HG03575 (cell line): Measurements from ENCODE around the gene PSMD6.

Experiments
- ATAC-seq: cut with Tn5 transposase; IDR thresholded peaks from one replicate; pipeline ENCODE4 v1.9.1; 2021; ENCODE audit not compliant: unreplicated experiment, insufficient number of reproducible peaks, low FRiP score; ENCODE audit errors: extremely low read depth

PSMD6 gene

GRCh38 chr3:64023187-64023860, at the start of gene PSMD6:
Gene PSMD6, minus strand, starts transcription at chr3:64023494. Its CDS starts 75 bp downstream, at chr3:64023419.
- ATAC-seq, result peak; percentile 82

- no peak for ATAC-seq
Observed at GRCh38 chr3:64072126-64072525, 48.8 kb upstream of the PSMD6 start.

DNA sequence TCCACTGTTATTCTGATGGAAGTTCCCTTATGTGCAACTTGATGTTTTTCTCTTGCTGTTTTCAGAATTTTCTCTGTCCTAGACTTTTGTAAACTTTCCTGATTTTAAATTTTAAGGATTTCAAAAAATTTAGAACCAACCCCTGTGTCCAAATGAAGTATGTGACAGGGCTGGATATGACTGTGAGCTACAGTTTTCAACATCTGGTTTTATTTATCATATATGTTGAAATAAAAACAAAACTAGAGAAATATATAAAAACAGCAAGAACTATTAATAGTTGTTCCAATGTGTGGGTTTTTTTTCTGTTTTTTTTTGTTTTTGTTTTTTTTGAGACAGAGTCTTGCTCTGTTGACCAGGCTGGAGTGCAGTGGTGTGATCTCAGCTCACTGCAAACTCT, 47.4 kb upstream of the PSMD6 start:
- ATAC-seq, result no peak

DNA sequence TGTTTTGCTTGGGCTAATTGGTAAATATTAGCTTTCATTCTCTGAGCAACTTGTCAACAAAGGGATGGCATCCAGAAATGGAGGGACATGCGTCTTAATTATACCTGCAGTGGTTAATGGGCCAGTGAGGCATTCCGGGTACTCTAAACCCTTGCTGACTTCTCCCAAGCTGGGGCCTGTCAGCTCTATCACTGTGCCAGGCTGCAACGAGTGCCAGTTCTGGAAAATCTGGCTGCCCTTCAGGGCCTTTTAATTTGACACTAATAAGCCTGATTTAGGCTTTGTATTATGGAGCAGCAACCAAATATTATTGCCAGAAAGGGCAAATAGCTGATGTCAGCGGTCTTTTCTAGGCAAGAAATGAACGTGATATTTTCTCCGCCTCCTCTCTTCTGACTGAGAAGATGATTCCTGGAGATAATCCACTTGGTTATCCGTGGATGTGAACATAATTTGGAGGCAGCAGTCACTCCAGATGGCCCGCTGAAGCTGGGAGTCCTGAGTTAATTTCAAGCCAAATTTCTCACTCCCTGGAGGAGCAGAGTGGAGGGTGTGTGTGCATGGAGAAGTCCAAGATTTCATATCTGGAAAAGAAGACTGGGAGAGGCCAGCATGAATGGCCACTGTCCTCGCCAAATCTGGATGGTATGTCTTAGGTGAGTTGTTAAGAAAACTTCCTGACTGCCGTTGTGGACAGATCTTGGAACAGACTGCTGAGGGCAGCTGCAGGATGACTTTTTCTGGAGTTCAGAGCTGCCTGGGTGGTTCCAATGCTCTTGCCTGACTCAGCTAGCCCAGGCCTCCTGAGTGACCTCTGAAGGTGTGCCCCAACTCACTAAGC, 44.4 kb upstream of the PSMD6 start:
- no peak for ATAC-seq

DNA sequence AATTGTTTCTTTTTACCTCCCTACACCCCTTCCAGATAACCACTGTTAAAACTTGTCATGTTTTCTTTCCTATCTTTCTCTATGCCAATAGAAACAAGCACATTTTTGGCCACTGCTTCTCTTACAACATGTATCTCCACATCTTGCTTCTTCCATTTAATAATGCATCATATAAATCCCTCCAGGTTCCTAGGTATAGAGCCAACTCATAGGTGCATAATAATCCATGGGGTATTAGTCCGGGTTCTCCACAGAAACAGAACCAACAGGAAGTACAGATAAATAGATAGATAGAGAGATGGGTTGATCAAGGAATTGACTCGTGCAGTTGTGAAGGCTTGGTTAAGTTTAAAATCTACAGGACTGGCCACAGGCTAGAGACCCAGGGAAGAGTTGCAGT, 41.5 kb upstream of the PSMD6 start:
- ATAC-seq, result no peak

DNA sequence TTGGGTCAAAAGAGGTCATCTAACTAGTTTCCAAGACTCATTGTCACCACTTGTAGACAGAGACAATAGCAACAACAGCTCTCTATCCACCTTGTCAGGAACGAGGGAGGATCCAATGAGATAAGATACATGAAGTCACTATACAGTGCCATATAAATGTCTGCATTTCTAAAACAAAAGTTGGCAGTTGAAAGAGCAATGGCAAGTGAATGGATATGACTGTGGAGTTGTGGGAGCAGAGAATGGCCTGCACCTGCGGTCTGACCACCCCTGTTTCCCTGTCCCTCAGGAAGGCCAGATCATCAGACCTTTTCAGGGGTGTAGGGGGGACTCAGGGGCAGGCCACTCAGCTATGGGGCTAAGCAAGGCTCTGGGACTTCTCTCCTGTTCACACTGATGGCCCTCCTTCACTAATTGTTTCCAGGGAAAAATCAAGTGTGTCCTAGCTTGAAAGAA, 40.7 kb upstream of the PSMD6 start:
- ATAC-seq, result no peak

DNA sequence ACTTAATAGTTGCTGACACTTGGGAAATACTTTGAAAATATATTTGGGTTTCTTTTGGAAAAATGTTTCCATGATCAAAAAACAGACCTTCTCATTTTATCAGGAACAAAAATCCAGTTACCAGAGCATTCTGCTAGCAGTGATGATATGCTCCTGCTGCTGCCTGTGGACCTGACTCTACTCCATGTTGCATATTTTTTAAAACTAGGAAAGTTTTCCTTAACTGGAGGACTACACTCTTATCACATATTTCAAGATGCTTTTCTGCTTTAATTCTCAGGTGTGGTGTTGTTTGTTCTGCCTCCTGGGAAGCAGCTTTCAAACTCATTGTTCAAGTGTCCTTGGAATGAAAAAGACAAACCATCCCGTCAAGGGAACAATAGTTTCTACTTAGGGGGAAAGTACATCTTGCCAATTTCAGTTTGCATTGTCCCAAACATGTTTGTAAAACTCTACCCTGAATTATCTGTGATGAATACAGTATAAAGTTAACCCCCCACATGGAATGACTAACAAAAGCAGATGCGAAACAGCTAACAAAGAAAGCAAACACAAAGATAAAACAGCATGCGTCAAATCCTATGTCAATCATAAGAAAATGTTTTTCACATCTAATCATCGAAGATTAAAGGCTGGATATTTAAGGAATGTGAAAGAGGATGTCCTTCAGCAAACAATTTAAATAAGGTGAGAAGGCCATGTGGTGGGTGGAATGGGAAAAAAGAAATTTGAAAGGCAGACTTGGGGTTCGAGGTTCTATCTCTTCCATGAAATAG, 40.1 kb upstream of the PSMD6 start:
- no peak for ATAC-seq

- ATAC-seq, result no peak
Observed at GRCh38 chr3:64061628-64062027, 38.3 kb upstream of the PSMD6 start.

GRCh38 chr3:64059484-64060175, 36.3 kb upstream of the PSMD6 start:
- no peak for ATAC-seq

DNA sequence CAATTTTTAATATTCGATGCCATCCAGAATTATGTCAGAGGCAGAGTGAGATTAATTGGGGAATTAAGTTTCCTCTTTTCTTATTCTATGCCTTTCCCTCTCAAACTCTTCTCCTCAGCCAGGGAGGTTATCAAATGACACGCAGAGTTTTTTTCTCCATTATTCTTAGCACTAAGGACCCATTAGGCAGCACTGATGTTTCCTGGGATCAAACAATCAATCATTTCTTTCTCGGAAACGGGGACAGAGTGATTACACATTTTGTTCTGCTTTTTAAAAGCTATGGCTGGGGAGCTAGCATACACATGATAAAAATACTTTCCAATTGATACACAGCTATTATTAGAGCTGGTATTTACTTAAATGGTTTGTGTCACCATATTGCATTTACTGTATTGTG, 35.3 kb upstream of the PSMD6 start:
- no peak for ATAC-seq

DNA sequence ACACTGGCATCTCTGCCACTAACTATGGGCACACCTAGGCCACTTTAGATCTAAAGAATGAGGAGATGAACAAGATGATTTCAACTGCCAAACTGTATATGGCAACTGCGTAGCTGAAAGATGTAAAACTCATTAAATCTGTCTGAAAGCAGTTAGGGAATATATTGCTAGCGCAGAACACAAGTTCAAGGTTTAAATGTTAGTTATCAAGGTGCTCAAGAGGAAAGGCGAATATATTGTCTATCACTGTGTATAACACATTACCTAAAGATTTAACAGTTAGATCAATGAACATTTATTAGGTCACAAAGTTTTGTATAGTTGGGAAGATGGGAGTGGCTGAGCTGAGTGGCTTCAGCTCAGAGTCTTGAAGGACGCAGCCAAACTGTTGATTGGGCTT, 33.9 kb upstream of the PSMD6 start:
- no peak for ATAC-seq

- no peak for ATAC-seq
Observed at GRCh38 chr3:64056606-64057180, 33.4 kb upstream of the PSMD6 start.

DNA sequence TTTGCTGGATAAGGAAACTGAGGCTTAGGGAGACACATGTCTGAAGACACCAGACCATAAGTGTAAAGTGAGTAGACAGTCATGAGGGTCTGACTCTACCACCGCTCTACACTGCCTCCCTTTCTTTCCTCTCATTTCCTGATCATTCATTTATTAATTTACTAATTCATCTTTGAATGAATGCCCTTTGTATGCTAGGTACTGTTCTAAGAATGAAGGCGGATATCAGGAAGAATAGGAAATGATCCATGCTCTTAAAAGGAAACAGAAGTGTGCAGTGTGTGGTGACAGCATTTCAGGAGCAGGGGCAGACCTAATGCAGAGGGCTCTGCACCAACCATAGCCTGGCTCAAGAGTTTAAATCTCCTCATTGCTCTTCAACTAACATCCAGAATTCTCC, 31.8 kb upstream of the PSMD6 start:
- no peak for ATAC-seq

DNA sequence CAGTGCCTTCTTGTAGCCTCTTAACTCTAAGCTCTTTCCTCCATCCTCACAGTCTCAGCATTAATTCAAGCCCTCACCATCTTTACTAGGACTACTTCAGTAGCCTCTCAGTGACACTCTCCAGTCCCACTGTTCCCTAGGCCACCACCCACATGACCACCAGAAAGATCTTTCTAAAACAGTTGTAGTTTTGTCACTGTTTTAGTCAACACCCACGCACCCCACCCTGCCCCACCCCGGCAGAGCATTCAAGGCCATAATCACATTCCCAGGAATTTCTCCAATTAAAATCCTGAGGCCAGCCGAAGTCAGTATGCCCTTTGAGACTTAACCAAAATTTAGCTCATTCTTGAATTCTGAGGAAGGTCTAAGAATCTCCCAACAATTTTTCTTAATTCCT, 31.2 kb upstream of the PSMD6 start:
- no peak for ATAC-seq

DNA sequence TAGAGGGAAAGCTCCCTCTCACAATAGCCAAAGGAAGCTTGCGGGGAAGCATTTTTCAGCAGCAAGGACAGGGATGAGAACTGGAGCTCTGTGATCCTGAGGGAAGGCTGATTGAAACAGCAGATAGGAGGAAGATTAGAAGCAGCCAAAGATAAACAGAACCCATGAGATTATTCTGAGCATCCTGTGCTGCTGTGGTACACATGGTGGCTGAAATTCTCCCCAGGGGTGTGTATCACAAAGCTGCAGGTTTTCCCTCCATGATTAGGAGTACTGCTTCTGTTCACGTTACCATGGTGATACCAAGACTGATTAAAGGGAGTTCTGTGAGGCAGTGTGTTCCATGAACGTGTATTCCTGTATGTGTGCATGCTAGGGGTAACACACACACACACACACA, 30.3 kb upstream of the PSMD6 start:
- no peak for ATAC-seq

DNA sequence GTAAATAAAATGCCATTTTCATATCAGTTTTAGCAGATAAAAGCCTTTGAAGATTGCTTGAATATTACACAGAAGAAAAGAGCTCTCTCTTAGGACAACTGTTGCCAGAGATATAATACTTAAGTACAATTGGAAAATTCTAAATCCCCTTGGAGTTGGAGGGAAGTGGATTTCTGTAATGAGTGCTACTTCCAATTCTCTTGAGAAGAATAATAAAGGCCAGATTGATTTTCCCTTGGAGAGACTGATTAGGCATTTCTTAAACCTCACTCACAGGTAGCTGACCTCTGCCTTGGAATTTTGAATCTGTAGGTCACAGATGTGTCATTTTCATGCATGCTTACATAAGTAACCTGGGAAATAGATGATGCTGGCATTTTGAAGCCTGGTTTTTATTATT, 29.8 kb upstream of the PSMD6 start:
- no peak for ATAC-seq

DNA sequence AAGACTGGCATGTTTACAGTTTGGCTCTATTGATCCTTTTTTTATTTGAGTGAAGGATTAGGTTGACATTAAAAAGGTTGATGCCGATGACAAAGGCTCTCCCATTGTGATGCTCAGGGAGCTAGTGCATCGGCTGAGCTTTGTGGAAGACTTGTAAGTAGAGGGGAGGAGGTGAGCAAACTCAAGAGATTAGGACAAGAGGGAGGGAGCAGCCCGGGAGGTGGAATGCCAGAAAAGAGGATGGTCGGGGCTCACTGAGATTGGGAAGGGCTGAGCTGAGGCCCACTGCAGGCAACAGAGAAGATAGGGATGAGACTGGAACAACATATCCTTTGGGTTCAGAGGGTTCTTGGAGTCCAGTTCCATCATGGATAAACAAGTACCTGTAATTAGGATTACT, 26.5 kb upstream of the PSMD6 start:
- ATAC-seq, result no peak

DNA sequence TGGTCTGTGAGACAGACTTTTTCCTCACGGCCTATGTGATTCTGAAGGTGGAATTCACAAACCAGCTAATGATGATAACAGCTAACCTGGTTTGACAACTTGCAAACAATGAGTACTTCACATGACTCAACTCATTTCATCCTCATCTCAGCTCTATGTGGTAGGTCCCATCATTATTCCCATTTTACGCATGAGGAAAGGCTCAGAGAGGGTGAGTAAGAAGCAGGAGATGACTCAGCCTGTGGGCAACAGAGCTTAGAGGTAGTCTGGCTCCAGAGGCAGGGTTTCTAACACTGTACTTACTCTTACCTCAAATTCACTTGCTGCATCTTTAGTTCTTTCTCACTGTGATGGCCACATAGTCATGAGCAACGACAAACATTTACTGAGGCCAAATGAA, 25.8 kb upstream of the PSMD6 start:
- ATAC-seq, result no peak

DNA sequence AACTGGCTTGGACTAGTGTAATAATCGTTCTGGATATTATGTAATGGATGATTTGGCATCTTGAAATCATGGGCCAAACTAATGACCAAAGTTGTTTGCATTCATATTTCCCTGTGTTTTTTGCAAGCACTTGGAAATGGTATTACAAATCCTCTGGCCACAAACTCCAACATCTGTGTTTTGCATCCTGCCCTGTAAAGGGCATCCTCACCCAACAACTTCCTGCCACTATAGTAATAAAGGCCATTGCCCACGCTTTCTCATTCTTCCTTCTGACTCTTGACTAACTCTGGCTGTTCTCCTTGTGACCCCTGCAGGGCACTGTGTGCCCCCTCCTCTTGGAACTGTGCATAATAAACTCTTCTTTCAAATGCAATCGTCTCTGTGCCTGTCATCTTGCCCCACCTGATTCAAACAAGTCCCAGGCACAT, 25.4 kb upstream of the PSMD6 start:
- ATAC-seq, result no peak
